ENCODE measurements around the gene NCLN.
"Not testable (repeated sequence)": the region's sequence is repeated elsewhere in the genome, so short reads cannot be mapped to it uniquely, and the experiment has no call there.

The NCLN gene

GRCh38 chr19:3229888-3230496 lies 44.3 kb downstream of the NCLN start:
- DNase-seq, result no peak

DNA sequence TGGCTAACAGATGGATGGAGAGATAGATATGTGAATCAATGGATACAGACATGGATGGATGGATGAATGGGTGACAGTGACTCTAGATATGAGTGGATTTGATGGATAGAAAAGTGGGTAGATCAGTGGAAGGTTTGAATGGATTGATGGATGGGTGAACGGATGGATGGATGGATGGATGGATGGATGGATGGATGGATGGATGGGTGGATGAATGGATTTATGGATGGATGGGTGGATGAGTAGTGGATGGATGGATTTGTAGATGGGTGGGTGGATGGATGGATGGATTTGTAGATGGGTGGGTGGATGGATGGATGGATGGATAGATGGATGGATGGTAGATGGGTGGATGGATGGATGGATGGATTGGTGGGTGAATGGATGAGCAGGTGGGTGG lies 45.6 kb downstream of the NCLN start:
- no peak for DNase-seq

DNA sequence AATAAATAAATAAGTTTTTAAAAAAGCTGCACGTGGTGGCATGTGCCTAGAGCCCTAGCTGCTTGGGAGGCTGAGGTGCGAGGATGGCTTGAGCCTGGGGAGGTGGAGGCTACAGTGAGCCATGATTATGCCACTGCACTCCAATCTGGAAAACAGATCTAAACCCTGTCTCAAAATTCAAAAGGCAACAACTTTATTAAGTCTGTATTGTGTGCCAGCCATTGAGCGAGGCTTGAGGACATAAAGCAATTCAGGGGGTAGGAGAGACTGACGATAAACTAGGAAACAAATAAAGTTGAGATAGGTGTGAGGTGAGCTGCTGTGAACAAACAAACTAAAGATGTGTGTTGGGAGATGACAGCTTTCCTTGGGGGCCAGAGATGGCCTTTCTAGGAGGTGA lies 47.4 kb downstream of the NCLN start:
- DNase-seq, result no peak

DNA sequence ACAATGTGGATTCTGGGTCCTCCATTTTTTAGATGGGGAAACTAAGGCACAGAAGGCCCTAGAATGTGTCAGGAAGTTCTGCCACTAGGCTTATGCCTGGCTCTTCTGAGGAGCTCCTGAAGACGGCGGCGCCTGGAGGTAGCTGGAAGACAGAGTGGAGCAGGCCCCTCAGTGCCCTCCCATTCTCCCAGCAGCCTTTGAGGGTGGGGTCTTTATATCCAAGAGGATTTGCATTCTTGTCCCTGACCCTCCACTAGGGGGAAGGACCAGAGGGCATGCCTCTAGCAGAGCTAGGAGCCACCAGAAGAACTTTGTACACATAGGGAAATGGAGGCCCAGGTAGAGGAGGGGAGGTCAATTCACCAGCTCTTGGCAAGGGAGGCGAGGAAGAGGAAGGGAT lies 48.1 kb downstream of the NCLN start:
- no peak for DNase-seq

- DNase-seq, result no peak
These were observed 49.1 kb downstream of the NCLN start for GRCh38 chr19:3234800-3235199.

GRCh38 chr19:3235604-3236003 lies 49.9 kb downstream of the NCLN start:
- DNase-seq, result not testable (repeated sequence)

DNA sequence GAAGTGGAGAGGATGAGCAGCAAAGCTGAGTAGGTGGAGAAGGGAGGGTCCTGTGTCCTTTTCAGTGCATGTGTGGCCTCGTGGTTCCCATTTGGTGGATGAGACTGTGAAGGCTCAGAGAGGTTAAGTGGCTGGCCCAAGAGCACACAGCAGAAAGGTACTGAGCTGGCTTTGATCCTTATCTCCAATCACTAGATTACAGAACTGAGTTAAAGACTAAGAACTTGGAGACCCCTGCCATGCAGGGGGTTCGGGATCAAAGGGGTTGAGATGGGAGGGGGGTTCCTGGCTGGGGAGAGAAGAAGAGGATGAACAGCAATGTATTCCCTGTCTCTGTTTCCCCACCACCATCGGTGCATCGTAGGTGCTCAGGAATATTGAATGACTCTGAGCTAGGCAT lies 50.5 kb downstream of the NCLN start:
- no peak for DNase-seq

DNA sequence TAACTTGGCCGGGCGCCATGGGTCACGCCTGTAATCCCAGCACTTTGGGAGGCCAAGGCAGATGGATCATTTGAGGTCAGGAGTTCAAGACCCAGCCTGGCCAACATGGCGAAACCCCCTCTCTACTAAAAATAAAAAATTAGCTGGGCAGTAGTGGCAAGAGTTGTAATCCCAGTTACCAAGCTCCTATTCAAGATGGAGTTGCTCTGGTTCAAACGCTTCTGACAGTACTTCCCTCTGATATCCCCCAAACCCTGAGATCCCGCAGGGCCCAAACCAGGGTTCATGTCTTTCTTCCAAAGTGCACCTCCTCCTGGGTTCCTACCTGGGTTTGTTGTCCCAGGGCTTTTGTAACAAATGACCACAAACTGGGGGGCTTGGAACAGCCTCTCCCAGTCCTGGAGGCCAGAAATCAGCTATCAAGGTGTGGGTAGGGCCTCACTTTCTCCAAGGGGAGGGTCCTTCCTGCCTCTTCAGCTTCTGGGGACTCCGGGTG lies 52.4 kb downstream of the NCLN start:
- DNase-seq, result no peak

- no peak for DNase-seq
These were observed 53.6 kb downstream of the NCLN start for GRCh38 chr19:3239367-3239766.

- no peak for DNase-seq
These were observed 58.3 kb downstream of the NCLN start for GRCh38 chr19:3243819-3244700.

GRCh38 chr19:3245050-3245449 lies 59.3 kb downstream of the NCLN start:
- DNase-seq, result no peak

GRCh38 chr19:3248728-3249326 lies 63.1 kb downstream of the NCLN start:
- DNase-seq, result no peak

- DNase-seq, result no peak
These were observed 63.7 kb downstream of the NCLN start for GRCh38 chr19:3249408-3249807.

GRCh38 chr19:3250675-3251074 lies 64.9 kb downstream of the NCLN start:
- DNase-seq, result no peak

GRCh38 chr19:3251229-3251628 lies 65.5 kb downstream of the NCLN start:
- no peak for DNase-seq

DNA sequence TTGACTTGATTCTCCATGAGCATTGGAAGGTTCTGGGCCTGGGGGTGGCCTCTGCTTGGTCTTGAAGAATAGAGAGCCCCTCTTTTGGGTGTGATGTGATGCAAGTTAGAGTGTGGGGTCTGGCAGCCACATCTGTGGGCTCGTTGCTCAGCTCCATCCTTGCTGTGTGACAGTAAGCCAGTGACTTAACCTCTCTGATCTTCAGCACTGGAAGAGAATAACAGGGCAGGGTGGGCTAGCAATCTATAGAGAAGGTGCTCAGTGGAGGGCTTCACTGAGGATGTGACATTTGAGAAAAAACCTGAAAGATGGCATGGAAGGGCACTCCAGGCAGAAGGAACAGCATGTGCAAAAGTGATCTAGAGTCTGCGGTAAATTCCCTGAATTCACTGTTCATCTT lies 66.9 kb downstream of the NCLN start:
- no peak for DNase-seq

- DNase-seq, result no peak
These were observed 67.5 kb downstream of the NCLN start for GRCh38 chr19:3253270-3253669.

- no peak for DNase-seq
These were observed 68.8 kb downstream of the NCLN start for GRCh38 chr19:3254520-3254919.

DNA sequence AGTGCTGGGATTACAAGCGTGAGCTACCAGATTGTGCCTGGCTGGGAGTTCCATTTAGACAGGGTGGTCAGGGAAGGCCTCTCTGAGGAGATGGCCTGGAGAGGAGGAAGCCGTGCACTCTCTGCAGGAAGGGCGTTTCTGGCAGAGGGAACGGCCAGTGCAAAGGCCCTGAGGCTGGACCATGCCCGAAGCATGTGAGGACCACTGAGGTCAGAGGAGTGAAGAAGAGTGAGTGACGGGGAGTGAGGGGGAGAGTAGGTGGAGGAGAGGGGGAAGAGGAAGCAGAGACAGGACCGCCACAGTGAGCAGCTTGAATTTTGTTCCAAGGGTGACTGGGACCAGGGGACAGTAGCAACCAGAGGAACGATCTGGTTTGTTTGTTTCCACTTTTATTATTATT lies 71.3 kb downstream of the NCLN start:
- DNase-seq, result no peak
